GM12873 (cell line): Measurements from ENCODE around the gene ARHGAP6.

ENCODE experiments used
- TF ChIP-seq, protein P1 (sequence below): IDR thresholded peaks from 2 replicates; pipeline ENCODE4 v1.5.1; 2012; ENCODE audit warnings: low read depth, mild to moderate bottlenecking, moderate library complexity, low read length, control low read depth; ENCODE audit not compliant: insufficient read depth; ENCODE audit errors: missing control alignments

The ARHGAP6 gene

DNA sequence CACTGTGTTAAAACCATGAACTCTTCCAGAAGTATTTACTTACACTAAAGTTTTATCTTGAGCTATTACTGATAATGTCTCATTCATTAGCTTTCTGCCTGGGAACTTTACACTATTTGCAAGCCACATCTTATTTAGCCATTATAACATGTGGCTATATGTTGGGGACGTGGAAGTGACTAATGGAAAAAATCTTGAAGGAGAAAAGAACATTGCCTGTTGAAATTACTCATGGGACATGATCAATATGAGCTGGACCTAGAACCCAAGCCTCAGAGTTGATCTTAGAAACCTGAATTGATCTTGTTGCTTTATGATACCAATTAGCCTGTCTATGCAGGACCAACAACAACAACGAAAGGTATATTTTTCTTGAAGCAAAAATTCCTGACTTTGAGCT, 22.5 kb upstream of the ARHGAP6 start:
- TF ChIP-seq, protein P1, sequence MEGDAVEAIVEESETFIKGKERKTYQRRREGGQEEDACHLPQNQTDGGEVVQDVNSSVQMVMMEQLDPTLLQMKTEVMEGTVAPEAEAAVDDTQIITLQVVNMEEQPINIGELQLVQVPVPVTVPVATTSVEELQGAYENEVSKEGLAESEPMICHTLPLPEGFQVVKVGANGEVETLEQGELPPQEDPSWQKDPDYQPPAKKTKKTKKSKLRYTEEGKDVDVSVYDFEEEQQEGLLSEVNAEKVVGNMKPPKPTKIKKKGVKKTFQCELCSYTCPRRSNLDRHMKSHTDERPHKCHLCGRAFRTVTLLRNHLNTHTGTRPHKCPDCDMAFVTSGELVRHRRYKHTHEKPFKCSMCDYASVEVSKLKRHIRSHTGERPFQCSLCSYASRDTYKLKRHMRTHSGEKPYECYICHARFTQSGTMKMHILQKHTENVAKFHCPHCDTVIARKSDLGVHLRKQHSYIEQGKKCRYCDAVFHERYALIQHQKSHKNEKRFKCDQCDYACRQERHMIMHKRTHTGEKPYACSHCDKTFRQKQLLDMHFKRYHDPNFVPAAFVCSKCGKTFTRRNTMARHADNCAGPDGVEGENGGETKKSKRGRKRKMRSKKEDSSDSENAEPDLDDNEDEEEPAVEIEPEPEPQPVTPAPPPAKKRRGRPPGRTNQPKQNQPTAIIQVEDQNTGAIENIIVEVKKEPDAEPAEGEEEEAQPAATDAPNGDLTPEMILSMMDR: no peak

DNA sequence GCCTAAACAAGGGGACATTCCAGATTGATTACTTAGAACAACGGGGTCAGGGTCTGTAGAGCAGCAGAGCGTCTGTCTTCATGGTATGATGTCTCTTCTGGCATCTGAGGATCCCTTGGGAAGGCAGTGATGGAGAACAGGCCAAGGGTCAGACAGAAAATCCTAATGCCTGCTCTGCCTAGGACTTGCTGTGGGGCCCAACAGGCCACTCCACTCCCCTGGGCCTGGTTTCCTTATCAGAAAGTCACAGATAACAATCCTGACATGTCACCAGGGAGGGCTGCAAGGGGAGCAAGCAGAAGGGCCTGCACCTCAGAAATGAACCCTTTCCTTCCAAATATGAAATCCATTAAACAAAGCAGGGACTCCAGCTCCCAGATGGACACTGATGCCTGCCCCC, 21.4 kb upstream of the ARHGAP6 start:
- TF ChIP-seq, protein P1: no peak

DNA sequence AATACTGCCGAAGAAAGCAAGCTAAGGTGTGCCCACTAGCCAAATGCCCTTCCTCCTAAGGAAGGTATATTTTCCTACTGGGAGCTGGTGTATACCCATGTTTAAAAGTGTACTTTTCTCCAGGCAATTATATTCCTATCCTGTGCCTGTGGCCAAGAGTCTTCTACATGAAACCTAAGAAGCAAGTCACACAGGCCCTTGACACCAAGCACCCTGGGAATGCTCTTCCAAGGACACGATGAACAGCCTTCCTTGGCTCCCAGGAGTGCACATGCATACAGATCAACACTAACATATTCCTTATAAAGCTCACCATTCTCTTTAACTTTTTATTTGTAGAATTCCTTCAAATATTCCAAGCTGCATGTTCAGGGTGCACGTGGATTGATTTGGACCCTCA, 17.3 kb upstream of the ARHGAP6 start:
- TF ChIP-seq, protein P1: no peak

DNA sequence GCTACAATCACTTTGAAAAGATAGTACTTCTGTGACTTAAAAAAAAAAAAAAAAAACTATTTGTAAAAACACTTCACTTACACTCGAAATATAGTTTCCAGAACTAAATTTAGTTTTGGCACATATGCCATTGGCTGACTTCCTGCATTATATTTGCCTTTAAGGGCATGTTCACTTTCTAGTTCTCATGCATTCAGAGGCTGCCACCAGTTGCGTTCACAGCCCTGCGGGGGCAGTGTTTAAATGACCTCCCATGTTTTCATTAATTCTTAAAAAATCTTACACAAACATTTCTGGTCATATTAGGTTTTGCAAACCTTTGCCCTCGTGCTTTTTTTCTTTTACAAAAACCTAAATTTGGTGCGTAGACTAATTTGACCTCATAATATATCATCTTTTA, 12.4 kb upstream of the ARHGAP6 start:
- TF ChIP-seq, protein P1: peak; percentile 58

DNA sequence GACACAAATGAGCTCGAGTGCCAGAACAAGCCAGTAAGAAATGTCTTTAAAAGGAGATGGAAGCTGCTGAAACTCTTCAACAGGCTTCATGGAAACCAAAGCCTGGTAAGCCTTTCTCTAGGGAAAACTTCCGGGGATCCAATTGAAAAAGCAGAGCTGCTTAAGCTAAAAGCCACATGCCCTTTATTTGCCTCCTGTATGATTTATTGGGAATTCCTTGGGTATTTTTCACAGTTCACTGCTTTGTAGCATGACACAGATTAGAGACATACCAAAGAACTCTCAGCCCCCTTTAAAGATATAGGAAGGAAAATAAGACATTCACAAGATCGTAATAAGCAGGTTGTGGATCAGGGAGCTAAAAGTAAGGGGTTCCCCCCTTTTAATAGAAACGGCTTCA, 6.5 kb upstream of the ARHGAP6 start:
- TF ChIP-seq, protein P1: no peak

DNA sequence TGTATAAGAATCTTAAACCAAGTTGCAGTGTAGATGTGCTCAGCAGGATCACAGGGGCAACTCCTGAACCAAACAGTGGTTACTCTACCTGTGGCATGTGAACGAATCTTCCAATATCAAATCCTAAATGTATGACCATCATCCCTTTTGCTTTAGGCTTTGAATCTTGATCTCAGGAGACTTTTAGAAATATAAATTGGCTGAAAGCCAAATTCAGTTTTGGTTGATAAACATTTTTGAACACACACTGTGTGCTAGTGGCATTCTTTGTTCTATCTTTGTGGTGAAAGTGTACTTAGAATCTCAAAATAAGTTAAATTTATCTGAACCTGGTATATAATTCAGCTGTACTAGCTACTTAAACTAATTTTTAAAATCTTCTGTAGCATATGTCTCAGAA, 4.6 kb upstream of the ARHGAP6 start:
- TF ChIP-seq, protein P1: no peak

DNA sequence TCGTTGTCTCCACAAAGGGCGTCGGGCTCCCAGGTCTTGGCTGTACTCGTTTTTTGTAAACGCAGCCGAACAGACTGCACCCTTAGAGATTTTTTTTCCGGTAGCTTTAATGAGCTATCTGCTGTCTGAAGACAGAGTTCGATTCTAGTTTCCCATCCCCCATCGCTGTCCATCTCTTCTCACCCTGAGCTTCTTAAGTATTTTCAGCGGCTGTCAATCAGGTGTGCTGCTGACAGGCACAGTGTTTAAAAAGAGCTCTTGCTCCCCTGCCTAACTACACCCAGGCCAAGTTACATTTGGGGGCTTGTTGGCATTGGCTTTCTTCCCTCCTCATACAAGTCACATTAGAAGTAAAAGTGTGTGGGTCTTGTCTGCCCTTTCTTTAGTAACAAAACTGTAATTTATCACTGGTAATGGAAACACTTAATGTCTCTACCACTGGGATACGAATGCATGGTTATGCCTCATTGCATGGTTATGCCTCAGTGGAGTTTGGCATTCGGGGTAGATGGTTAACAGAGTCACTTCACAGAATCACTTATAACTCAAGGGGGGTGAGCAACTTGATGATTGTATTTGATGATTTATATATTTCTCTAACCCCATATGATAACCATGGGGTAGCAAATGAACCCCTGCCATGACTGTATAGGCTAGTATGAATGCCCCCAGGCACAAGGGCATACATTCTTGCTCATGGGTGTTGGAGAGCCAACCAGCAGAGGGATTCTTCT, 1.4 kb upstream of the ARHGAP6 start:
- TF ChIP-seq, protein P1: no peak
